GM21529 (cell line): ENCODE results near the gene MCM3AP.

Experiments used
- ATAC-seq: cut with Tn5 transposase; IDR thresholded peaks from one replicate; pipeline ENCODE4 v1.9.1; 2021; ENCODE audit not compliant: unreplicated experiment

The MCM3AP gene

GRCh38 chr21:46285206-46285661, at the start of gene MCM3AP:
Gene MCM3AP, minus strand, starts transcription at chr21:46285611. Its CDS starts 325 bp downstream, at chr21:46285286.
- no peak for ATAC-seq

- no peak for ATAC-seq
Observed at GRCh38 chr21:46334351-46335140, 49.1 kb upstream of the MCM3AP start.

GRCh38 chr21:46329796-46330195, 44.4 kb upstream of the MCM3AP start:
- ATAC-seq = no peak

- ATAC-seq = no peak
Observed at GRCh38 chr21:46328151-46328550, 42.7 kb upstream of the MCM3AP start.

- ATAC-seq = no peak
Observed at GRCh38 chr21:46327711-46328110, 42.3 kb upstream of the MCM3AP start.

- ATAC-seq = no peak
Observed at GRCh38 chr21:46326110-46326703, 40.8 kb upstream of the MCM3AP start.

GRCh38 chr21:46325073-46325912, 39.9 kb upstream of the MCM3AP start:
- ATAC-seq = no peak

- ATAC-seq = peak; percentile 58
Observed at GRCh38 chr21:46324390-46325072, 39.1 kb upstream of the MCM3AP start.

- ATAC-seq = peak; percentile 79
Observed at GRCh38 chr21:46323710-46324389, 38.4 kb upstream of the MCM3AP start, which contains the start of the genes C21orf58 and PCNT. Gene C21orf58, minus strand, starts transcription at chr21:46323870. Its CDS starts 1,132 bp downstream, at chr21:46322738. Gene PCNT, plus strand, starts transcription at chr21:46324156. Its CDS starts 73 bp downstream, at chr21:46324229.

GRCh38 chr21:46323227-46323709, 37.9 kb upstream of the MCM3AP start:
- ATAC-seq = peak; percentile 9

GRCh38 chr21:46322351-46323226, 37.2 kb upstream of the MCM3AP start:
- ATAC-seq = no peak

- no peak for ATAC-seq
Observed at GRCh38 chr21:46320331-46320801, 35.0 kb upstream of the MCM3AP start.

- ATAC-seq = no peak
Observed at GRCh38 chr21:46319186-46319585, 33.8 kb upstream of the MCM3AP start.

GRCh38 chr21:46318464-46318845, 33.0 kb upstream of the MCM3AP start:
- ATAC-seq = no peak

GRCh38 chr21:46317710-46318463, 32.5 kb upstream of the MCM3AP start:
- ATAC-seq = no peak

GRCh38 chr21:46316708-46317324, 31.4 kb upstream of the MCM3AP start:
- no peak for ATAC-seq

- no peak for ATAC-seq
Observed at GRCh38 chr21:46314441-46315020, 29.1 kb upstream of the MCM3AP start.
